GM23338 (cell line): ENCODE measurements around the gene EIF4A2.

Source experiments
- CREB1 ChIP-seq: fragments of 250-450 bp; sonication (Bioruptor Pico); IDR thresholded peaks from 2 replicates; pipeline ENCODE4 v1.5.0; 2020; ENCODE audit warnings: low read depth, mild to moderate bottlenecking, moderate library complexity
- CTCF ChIP-seq, 2 experiments: fragments of 200-600 bp in 1 of 2; sonication (generic) in 1 of 2; conservative IDR thresholded peaks; 2 replicates each; pipeline versions ENCODE4 v1.5.1 to v1.6.1; 2016 to 2017; ENCODE audit warnings: antibody characterized with exemption in 2 of 2, low read depth in 2 of 2, mild to moderate bottlenecking in 2 of 2, moderate library complexity in 1 of 2
- ETS1 ChIP-seq: IDR thresholded peaks from 2 replicates; pipeline ENCODE4 v1.6.1; 2016; ENCODE audit warnings: antibody characterized with exemption
- EZH2 ChIP-seq: fragments of 200-600 bp; sonication (generic); IDR thresholded peaks from one replicate; pipeline ENCODE4 v1.8.0; 2017; ENCODE audit warnings: antibody characterized with exemption, mild to moderate bottlenecking, low read depth; ENCODE audit not compliant: unreplicated experiment
- EZH2phosphoT487 ChIP-seq: fragments of 200-600 bp; sonication (generic); IDR thresholded peaks from one replicate; pipeline ENCODE4 v1.8.1; 2018; ENCODE audit warnings: antibody characterized with exemption; ENCODE audit not compliant: unreplicated experiment
- JUNB ChIP-seq: IDR thresholded peaks from one replicate; pipeline ENCODE4 v1.6.1; 2016; ENCODE audit warnings: antibody characterized with exemption; ENCODE audit not compliant: unreplicated experiment
- POLR2AphosphoS5 ChIP-seq: IDR thresholded peaks from 2 replicates; pipeline ENCODE4 v1.6.1; 2016; ENCODE audit warnings: antibody characterized with exemption, low read depth
- REST ChIP-seq: IDR thresholded peaks from one replicate; pipeline ENCODE4 v1.6.1; 2018; ENCODE audit warnings: antibody characterized with exemption; ENCODE audit not compliant: unreplicated experiment
- STAT1 ChIP-seq: IDR thresholded peaks from one replicate; pipeline ENCODE4 v1.6.1; 2016; ENCODE audit warnings: antibody characterized with exemption; ENCODE audit not compliant: unreplicated experiment
- ZNF114 ChIP-seq: fragments of 250-450 bp; sonication (Bioruptor Pico); IDR thresholded peaks from 2 replicates; pipeline ENCODE4 v1.5.0; 2020; ENCODE audit warnings: mild to moderate bottlenecking, moderate library complexity
- ZNF462 ChIP-seq: fragments of 250-450 bp; sonication (Bioruptor Pico); IDR thresholded peaks from 2 replicates; pipeline ENCODE4 v1.5.0; 2020; ENCODE audit warnings: mild to moderate bottlenecking, moderate library complexity

- TF ChIP-seq ZNF462 (CRISPR knock-in tag) (no peak), POLR2AphosphoS5 (no peak), CTCF (conservative IDR thresholded peaks at IDR 0.05; ENCODE audit: low read depth in 2 of 2) (no peak), CREB1 (CRISPR knock-in tag) (no peak), EZH2 (no peak), ZNF114 (CRISPR knock-in tag) (no peak), STAT1 (no peak), EZH2phosphoT487 (no peak), REST (no peak), ETS1 (no peak), JUNB (no peak)
Observed at GRCh38 chr3:186823386-186823785, 40.0 kb downstream of the EIF4A2 start.
